K562 (cell line): ENCODE measurements around the gene HNRNPK. TPM values are rescaled to one million over a fixed set of nuclear protein-coding genes. Genes with fewer than 3 reads are reported as not detected.

Source experiments
- ADNP ChIP-seq: fragments of 200-800 bp; sonication (Bioruptor generic); IDR thresholded peaks from 2 replicates; pipeline ENCODE4 v1.6.1; 2016; ENCODE audit warnings: missing genetic modification characterization, missing compliant biosample characterization
- ARID1B ChIP-seq: fragments of 450-650 bp; IDR thresholded peaks from 2 replicates; pipeline ENCODE4 v1.6.1; 2016; ENCODE audit warnings: antibody characterized with exemption, mild to moderate bottlenecking, inconsistent platforms
- ARID2 ChIP-seq: fragments of 450-650 bp; IDR thresholded peaks from 2 replicates; pipeline ENCODE4 v1.6.1; 2017; ENCODE audit warnings: antibody characterized with exemption, mild to moderate bottlenecking
- DPF2 ChIP-seq: fragments of 450-650 bp; IDR thresholded peaks from 2 replicates; pipeline ENCODE4 v1.6.1; 2016
- FOS ChIP-seq: IDR thresholded peaks from 3 replicates; pipeline ENCODE4 v1.6.1; 2011; ENCODE audit not compliant: insufficient read length; ENCODE audit errors: extremely low read depth
- MTA1 ChIP-seq: fragments of 450-650 bp; IDR thresholded peaks from 2 replicates; pipeline ENCODE4 v1.6.1; 2017; ENCODE audit warnings: borderline replicate concordance
- PTTG1 ChIP-seq: fragments of 450-650 bp; IDR thresholded peaks from 2 replicates; pipeline ENCODE4 v1.6.1; 2016; ENCODE audit warnings: low read depth, mild to moderate bottlenecking, missing genetic modification characterization, missing compliant biosample characterization
- RAD21 ChIP-seq, 2 experiments: fragments of 250-450 bp in 1 of 2; fragments of 450-650 bp in 1 of 2; sonication (Bioruptor Pico) in 1 of 2; formaldehyde crosslinking in 1 of 2; IDR thresholded peaks in 1 of 2; conservative IDR thresholded peaks in 1 of 2; 2 replicates each; pipeline versions ENCODE4 v1.4.0 to v1.8.0; 2020 to 2022; ENCODE audit warnings: mild to moderate bottlenecking in 2 of 2, moderate library complexity in 1 of 2
- SP2 ChIP-seq: IDR thresholded peaks from 2 replicates; pipeline ENCODE4 v1.6.1; 2011; ENCODE audit warnings: mild to moderate bottlenecking, low read depth, low read length, moderate library complexity; ENCODE audit not compliant: poor library complexity, severe bottlenecking; ENCODE audit errors: extremely low read depth
- TRIM24 ChIP-seq, 2 experiments: fragments of 450-650 bp; IDR thresholded peaks; 2 replicates each; pipeline ENCODE4 v1.6.1; 2016
- UBTF ChIP-seq, 2 experiments: IDR thresholded peaks; 2 replicates each; pipeline ENCODE4 v1.6.1; 2012; ENCODE audit warnings: improper control_type of control experiment in 2 of 2, low read depth in 2 of 2, low read length in 2 of 2, borderline replicate concordance in 1 of 2
- ZC3H8 ChIP-seq: fragments of 450-650 bp; IDR thresholded peaks from 2 replicates; pipeline ENCODE4 v1.6.1; 2017
- ZNF212 ChIP-seq: fragments of 450-650 bp; formaldehyde crosslinking; IDR thresholded peaks from 2 replicates; pipeline ENCODE4 v1.4.0; 2020; ENCODE audit warnings: mild to moderate bottlenecking
- ZNF224 ChIP-seq: sonication (generic); formaldehyde crosslinking; IDR thresholded peaks from 2 replicates; pipeline ENCODE4 v1.8.0; 2022; ENCODE audit warnings: mild to moderate bottlenecking, missing genetic modification reagents
- ZNF232 ChIP-seq: sonication (generic); formaldehyde crosslinking; IDR thresholded peaks from 2 replicates; pipeline ENCODE4 v1.8.0; 2022; ENCODE audit warnings: mild to moderate bottlenecking, missing genetic modification reagents
- ZNF3 ChIP-seq: fragments of 250-450 bp; sonication (Bioruptor Pico); IDR thresholded peaks from 2 replicates; pipeline ENCODE4 v1.5.0; 2021; ENCODE audit warnings: mild to moderate bottlenecking, moderate library complexity
- ZNF41 ChIP-seq: fragments of 250-450 bp; sonication (Bioruptor Pico); conservative IDR thresholded peaks from 2 replicates; pipeline ENCODE4 v1.4.0; 2020; ENCODE audit warnings: mild to moderate bottlenecking
- ZNF551 ChIP-seq: fragments of 250-450 bp; sonication (Bioruptor Pico); IDR thresholded peaks from 2 replicates; pipeline ENCODE4 v1.5.0; 2021; ENCODE audit warnings: mild to moderate bottlenecking, moderate library complexity
- ZNF589 ChIP-seq: fragments of 200-800 bp; sonication (Bioruptor generic); IDR thresholded peaks from 2 replicates; pipeline ENCODE4 v1.6.1; 2016; ENCODE audit warnings: low read depth, missing genetic modification characterization, missing compliant biosample characterization
- ZNF76 ChIP-seq: fragments of 250-450 bp; sonication (Bioruptor Pico); IDR thresholded peaks from 2 replicates; pipeline ENCODE4 v1.4.0; 2020; ENCODE audit warnings: mild to moderate bottlenecking, moderate library complexity, borderline replicate concordance
- ZNF780A ChIP-seq: fragments of 250-450 bp; sonication (Bioruptor Pico); IDR thresholded peaks from 2 replicates; pipeline ENCODE4 v1.5.0; 2021; ENCODE audit warnings: mild to moderate bottlenecking
- ZNF79 ChIP-seq: fragments of 250-450 bp; sonication (Bioruptor Pico); IDR thresholded peaks from 2 replicates; pipeline ENCODE4 v1.4.0; 2020; ENCODE audit warnings: low read depth, mild to moderate bottlenecking, moderate library complexity
- polyA plus RNA-seq, 8 experiments: library from polyadenylated mRNA; depleted of rRNA in 4 of 8; stranded (reverse) in 5 of 8; unstranded in 3 of 8; fragments of >200 nt; fragmentation: Nextera tagmentation in 2 of 8; fragmentation: Illumina TruSeq in 1 of 8; extraction: Ambion mirVana in 2 of 8; extraction: Trizol in 1 of 8; gene quantifications; 2 replicates each; pipeline versions ENCODE4 v1.2.1 to v1.2.3, GENCODE V29; 2011 to 2014; ENCODE audit warnings: inconsistent platforms in 1 of 8, missing spikeins in 1 of 8
- total RNA-seq, 7 experiments: library from RNA; depleted of rRNA in 6 of 7; stranded (reverse); fragments of >200 nt in 6 of 7; fragmentation: Illumina TruSeq in 2 of 7; extraction: Trizol in 2 of 7; gene quantifications; 2 replicates each; pipeline versions ENCODE4 v1.2.1 to v1.2.3, GENCODE V29; 2011 to 2021; ENCODE audit warnings: low replicate concordance in 1 of 7
- TF ChIP-seq, protein P1 (sequence below): sonication (generic); formaldehyde crosslinking; IDR thresholded peaks from 2 replicates; pipeline ENCODE4 v1.8.1; 2023; ENCODE audit warnings: mild to moderate bottlenecking, missing genetic modification reagents

The HNRNPK gene
- total and polyA plus RNA-seq, 9 of the 15 experiments (the other 6 are each of a cell fraction or from before 2014, with no cell fraction given): 224 to 883 (median 618) TPM

GRCh38 chr9:83920927-83921707 lies 58.9 kb downstream of the HNRNPK start, which contains the start of gene KIF27 (continued):
- no peak for TF ChIP-seq UBTF (IDR thresholded peaks at IDR 0.05; ENCODE audit: borderline replicate concordance in 1 of 2, low read depth in 2 of 2, low read length in 2 of 2)
- TF ChIP-seq DPF2: no peak
- no peak for TF ChIP-seq ZNF3 (CRISPR knock-in tag)
- no peak for TF ChIP-seq ZNF76
- 0 out of 2 replicates have a peak, but pooled peaks have one; percentile 34 for TF ChIP-seq ZNF589 (CRISPR knock-in tag)
- TF ChIP-seq FOS: no peak
- TF ChIP-seq ZNF79 (CRISPR knock-in tag): no peak
- no peak for TF ChIP-seq ZC3H8
- no peak for TF ChIP-seq SP2
- TF ChIP-seq PTTG1 (tag): no peak
- TF ChIP-seq ZNF232: 0 out of 2 replicates have a peak, but pooled peaks have one; percentile 55
- no peak for TF ChIP-seq ZNF780A (CRISPR knock-in tag)
- TF ChIP-seq ARID2: no peak
- TF ChIP-seq TRIM24 (IDR thresholded peaks at IDR 0.05): peak in 1 of 2 experiments; percentile 33; a peak in 1 of 4 replicates
- TF ChIP-seq MTA1: no peak
- no peak for TF ChIP-seq ZNF551 (CRISPR knock-in tag)
- no peak for TF ChIP-seq ZNF212 (CRISPR knock-in tag)
- TF ChIP-seq RAD21 (CRISPR knock-in tag; conservative IDR thresholded peaks at IDR 0.05 in 1 of 2, IDR thresholded peaks at IDR 0.05 in 1 of 2): no peak
- TF ChIP-seq, protein P1, sequence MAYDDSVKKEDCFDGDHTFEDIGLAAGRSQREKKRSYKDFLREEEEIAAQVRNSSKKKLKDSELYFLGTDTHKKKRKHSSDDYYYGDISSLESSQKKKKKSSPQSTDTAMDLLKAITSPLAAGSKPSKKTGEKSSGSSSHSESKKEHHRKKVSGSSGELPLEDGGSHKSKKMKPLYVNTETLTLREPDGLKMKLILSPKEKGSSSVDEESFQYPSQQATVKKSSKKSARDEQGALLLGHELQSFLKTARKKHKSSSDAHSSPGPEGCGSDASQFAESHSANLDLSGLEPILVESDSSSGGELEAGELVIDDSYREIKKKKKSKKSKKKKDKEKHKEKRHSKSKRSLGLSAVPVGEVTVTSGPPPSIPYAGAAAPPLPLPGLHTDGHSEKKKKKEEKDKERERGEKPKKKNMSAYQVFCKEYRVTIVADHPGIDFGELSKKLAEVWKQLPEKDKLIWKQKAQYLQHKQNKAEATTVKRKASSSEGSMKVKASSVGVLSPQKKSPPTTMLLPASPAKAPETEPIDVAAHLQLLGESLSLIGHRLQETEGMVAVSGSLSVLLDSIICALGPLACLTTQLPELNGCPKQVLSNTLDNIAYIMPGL: peak; percentile 82; the same call in 1 of the 2 replicates
- TF ChIP-seq ARID1B: no peak
- TF ChIP-seq ZNF224 (CRISPR knock-in tag): peak; percentile 74; the same call in 1 of the 2 replicates
- TF ChIP-seq ZNF41 (CRISPR knock-in tag): no peak
- no peak for TF ChIP-seq ADNP (tag)
